Measurements from ENCODE around the gene DZANK1. TPM values are rescaled to one million over a fixed set of nuclear protein-coding genes. Genes with fewer than 3 reads are reported as not detected.

The DZANK1 gene
- total RNA-seq, 1 donor from 2014 or later, result 6.5 TPM

DNA sequence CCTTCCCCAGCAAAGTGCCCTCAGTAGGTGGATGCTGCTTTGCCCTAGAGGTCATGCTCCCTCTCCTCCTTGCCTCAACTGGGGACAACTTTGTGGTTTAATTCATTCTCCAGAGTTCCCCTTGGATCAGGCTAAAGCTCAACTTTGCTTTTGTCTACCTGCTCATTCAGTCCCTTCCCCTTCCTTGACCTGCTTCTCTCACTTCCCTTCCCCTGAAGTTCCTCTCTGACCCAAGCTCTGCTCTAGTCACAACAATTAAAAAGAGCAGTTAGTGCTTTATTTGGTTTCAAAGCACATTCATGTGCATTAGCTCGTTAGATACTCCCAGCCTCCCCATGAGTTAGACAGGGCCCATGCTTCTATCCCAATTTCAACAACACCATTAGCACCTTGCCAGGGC, 71.3 kb downstream of the DZANK1 start:
- H3K9me3 Mint-ChIP-seq, result no peaks in the 10 kb centered on the region
- H3K27ac Mint-ChIP-seq, result no peak overlapping the region
- H3K4me1 Mint-ChIP-seq (ENCODE audit: unreplicated experiment), result no peaks in the 10 kb centered on the region
- TF ChIP-seq CTCF (conservative IDR thresholded peaks at IDR 0.05), result no peak
- no peak for DNase-seq (ENCODE audit: extremely low spot score, unreplicated experiment)
- H3K27me3 Mint-ChIP-seq, result no peaks in the 10 kb centered on the region
- H3K36me3 Mint-ChIP-seq, result peaks cover 4% of the 10 kb centered on the region
- no peak overlapping the region for H3K4me3 Mint-ChIP-seq

DNA sequence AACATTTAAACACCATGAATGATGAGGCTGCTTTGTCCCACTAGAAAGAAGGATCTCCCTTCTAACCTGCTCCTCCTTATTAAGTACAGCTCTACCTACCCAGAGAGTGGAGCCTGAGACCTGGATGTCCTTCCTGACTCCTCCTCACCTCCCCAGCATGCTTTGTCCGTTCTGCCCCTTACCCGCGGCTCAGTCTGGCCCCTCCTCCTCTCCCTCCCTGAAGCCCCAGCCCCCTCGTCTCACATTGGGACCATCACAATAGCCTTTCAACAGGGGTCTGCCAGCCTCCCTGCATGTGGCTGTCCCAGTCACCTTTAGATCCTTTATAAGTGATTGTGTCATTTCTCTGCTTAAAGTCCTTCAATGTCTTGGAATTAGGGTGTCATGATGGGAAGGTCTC, 72.5 kb downstream of the DZANK1 start:
- H3K4me1 Mint-ChIP-seq (ENCODE audit: unreplicated experiment), result no peaks in the 10 kb centered on the region
- no peaks in the 10 kb centered on the region for H3K27me3 Mint-ChIP-seq
- no peak for TF ChIP-seq CTCF (conservative IDR thresholded peaks at IDR 0.05)
- no peaks in the 10 kb centered on the region for H3K9me3 Mint-ChIP-seq
- no peak overlapping the region for H3K27ac Mint-ChIP-seq
- no peak overlapping the region for H3K4me3 Mint-ChIP-seq
- peaks cover 7% of the 10 kb centered on the region for H3K36me3 Mint-ChIP-seq
- DNase-seq (ENCODE audit: extremely low spot score, unreplicated experiment), result no peak

GRCh38 chr20:18391686-18392085, 75.1 kb downstream of the DZANK1 start:
- Mint-ChIP-seq H3K27me3 (no peaks in the 10 kb centered on the region), H3K9me3 (no peaks in the 10 kb centered on the region), H3K4me3 (no peak overlapping the region), H3K4me1 (ENCODE audit: unreplicated experiment) (no peaks in the 10 kb centered on the region), H3K36me3 (peaks cover 8% of the 10 kb centered on the region), H3K27ac (no peak overlapping the region)
- TF ChIP-seq CTCF (conservative IDR thresholded peaks at IDR 0.05), result no peak
- no peak for DNase-seq (ENCODE audit: extremely low spot score, unreplicated experiment)

DNA sequence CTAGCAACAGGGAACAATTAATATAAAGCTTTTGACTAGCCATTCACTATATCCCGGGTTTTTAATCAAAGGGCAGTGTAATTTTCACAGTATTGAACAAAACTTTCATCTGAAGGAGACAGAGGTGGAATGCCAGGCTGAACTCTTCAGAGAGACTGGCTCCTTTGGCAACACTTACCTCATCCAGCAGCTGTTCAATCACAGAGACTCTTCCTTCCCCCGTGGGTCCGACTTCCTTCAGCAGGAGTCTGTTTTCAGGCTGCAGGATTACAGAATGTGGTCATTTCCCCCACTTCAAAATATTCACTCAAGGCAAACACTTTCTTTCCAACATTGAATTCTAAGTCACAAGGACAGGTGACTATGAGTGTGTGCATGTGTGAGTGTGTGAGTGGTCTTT, 76.6 kb downstream of the DZANK1 start:
- DNase-seq (ENCODE audit: extremely low spot score, unreplicated experiment), result no peak
- Mint-ChIP-seq H3K4me1 (ENCODE audit: unreplicated experiment) (no peaks in the 10 kb centered on the region), H3K9me3 (no peaks in the 10 kb centered on the region), H3K27ac (no peak overlapping the region), H3K4me3 (no peak overlapping the region), H3K27me3 (no peaks in the 10 kb centered on the region), H3K36me3 (peaks cover 8% of the 10 kb centered on the region)
- TF ChIP-seq CTCF (conservative IDR thresholded peaks at IDR 0.05), result no peak

DNA sequence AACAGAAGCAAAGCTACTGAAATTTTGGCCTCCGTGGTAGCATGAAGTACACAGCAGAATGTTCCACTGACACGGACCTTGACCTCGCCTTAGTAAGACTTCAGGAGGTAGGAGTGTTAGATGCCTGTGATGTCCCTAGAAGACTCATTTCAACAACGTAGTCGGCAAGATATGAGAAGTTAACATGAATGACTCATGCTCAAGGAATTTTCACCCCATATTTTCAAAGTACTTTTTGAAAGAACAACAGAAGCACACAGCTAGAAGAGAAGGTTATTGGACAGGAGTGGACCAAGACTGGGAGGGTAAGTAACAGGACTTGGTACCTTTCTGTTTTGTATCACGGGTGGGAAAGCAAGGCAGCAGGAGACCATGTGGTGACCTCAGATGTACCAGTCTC, 78.0 kb downstream of the DZANK1 start:
- TF ChIP-seq CTCF (conservative IDR thresholded peaks at IDR 0.05), result no peak
- no peak overlapping the region for H3K27ac Mint-ChIP-seq
- no peak overlapping the region for H3K4me3 Mint-ChIP-seq
- H3K27me3 Mint-ChIP-seq, result no peaks in the 10 kb centered on the region
- H3K9me3 Mint-ChIP-seq, result no peaks in the 10 kb centered on the region
- H3K4me1 Mint-ChIP-seq (ENCODE audit: unreplicated experiment), result no peaks in the 10 kb centered on the region
- DNase-seq (ENCODE audit: extremely low spot score, unreplicated experiment), result no peak
- H3K36me3 Mint-ChIP-seq, result peaks cover 8% of the 10 kb centered on the region

- Mint-ChIP-seq H3K4me1 (ENCODE audit: unreplicated experiment) (no peaks in the 10 kb centered on the region), H3K9me3 (no peaks in the 10 kb centered on the region), H3K36me3 (no peaks in the 10 kb centered on the region), H3K27ac (no peak overlapping the region), H3K27me3 (no peaks in the 10 kb centered on the region), H3K4me3 (no peak overlapping the region)
- no peak for TF ChIP-seq CTCF (conservative IDR thresholded peaks at IDR 0.05)
- DNase-seq (ENCODE audit: extremely low spot score, unreplicated experiment), result no peak
Measured at GRCh38 chr20:18380908-18381529, 85.8 kb downstream of the DZANK1 start.
